Measurements from ENCODE around the gene SRL.
"Not testable (repeated sequence)": the region's sequence is repeated elsewhere in the genome, so short reads cannot be mapped to it uniquely, and the experiment has no call there.

Gene SRL

GRCh38 chr16:4157376-4157825 is 84.5 kb downstream of the SRL start:
- no peak for DNase-seq

GRCh38 chr16:4156503-4156902 is 85.4 kb downstream of the SRL start:
- not testable (repeated sequence) for DNase-seq

- DNase-seq: not testable (repeated sequence)
Observed at GRCh38 chr16:4153364-4153763, 88.5 kb downstream of the SRL start.

- DNase-seq: no peak
Observed at GRCh38 chr16:4152267-4152666, 89.6 kb downstream of the SRL start.

DNA sequence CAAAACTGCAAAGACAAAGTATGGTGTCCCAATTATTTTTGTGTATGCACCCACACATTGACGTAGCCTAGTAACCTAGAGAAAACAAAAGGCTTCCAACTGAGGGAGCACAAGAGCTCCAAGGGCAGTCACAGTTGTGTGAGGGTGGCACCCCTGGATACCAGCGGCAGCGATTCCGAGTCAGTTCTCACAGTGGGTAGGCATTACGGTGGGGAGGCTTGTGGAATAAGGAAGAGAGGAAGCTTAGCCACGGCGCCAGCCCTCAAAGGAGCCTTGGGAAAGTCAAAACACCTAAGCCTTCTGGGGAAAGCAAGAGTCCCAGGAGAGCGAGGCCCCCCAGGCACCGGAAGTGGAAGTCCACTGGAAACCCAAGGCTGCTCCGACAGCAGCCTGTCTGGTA is 94.6 kb downstream of the SRL start:
- no peak for DNase-seq

DNA sequence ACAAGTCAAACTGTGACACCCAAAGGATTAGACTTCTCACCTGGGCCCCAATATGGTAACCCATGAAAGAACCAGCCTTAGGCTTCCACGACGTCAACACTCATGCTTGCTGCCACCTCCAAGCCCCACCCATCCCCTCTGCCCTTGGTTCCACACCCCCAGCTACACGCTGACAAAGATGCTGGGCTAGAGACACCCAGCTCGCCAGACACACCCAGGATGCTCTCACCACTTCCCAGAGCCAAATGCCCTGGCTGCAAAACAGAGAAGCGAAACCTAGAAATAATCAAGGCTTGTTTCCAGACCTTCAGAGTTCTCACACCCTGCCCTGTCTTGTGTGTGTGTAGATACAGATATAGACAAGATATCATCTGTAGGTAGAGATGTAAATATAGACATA is 99.6 kb downstream of the SRL start:
- DNase-seq: no peak

DNA sequence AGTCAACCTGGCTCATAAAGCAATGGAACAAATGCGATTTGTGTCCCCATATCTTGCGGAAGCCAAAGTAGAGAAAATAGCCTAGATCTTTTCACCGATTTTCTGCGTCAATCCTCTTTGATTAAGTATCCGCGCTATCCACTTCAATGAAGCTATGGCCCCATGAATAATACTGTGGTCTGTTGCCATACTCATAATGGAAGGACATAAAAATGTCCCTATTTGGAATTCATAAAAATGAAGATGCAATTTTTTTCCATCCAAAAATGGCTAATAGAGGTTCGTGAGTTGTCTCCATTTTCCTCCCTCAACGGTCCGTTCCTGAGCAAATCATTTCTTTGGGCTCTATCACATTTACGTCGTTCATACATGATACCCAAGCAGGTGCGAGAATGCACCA is 100.3 kb downstream of the SRL start:
- DNase-seq: no peak

DNA sequence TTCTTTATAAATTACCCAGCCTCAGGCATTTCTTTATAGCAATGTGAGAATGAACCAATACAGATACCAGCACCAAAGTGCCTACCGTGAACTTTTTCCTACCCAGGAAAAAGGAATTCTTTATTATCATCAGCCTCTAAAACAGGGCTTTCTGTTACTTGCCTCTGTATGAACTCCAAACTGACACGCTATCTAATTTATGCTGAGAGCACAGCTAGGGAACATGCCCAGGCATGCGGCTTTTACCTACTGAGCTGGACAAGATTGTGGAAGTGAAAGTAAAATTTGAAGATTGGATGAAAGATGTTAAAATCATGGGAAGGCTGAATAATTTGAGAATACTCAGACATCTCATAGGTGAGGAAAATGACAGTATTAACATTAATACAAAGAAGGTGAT is 101.2 kb downstream of the SRL start:
- DNase-seq: no peak

DNA sequence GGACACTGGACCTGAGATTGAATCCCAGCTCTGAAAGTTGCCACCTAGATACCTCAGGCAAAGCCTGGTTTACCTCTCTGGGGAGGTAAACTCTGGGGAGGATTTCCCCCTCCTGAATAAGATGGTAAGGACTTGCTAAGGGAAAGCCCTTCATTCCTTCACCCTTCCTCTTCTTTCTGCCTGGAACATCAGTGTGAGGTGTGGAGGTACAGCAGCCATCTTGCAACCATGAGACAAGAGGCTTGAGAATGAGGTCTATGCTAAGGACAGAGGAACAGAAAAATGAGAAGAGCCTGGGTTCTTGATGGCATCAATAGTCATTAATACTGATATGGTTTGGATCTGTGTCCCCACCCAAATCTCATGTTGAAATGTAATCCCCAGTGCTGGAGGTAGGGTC is 101.9 kb downstream of the SRL start:
- DNase-seq: no peak
